Mucosa of rectum (tissue), 2 donors: ENCODE data around the gene AGAP3.

Experiments used
- H3K27ac ChIP-seq, 2 donors: one replicate each; pipeline ENCODE4 v1.7.0; 2013; ENCODE audit warnings: inconsistent platforms in 2 of 2, low read depth in 2 of 2, low read length in 2 of 2
- H3K27me3 ChIP-seq, 2 donors: one replicate each; pipeline ENCODE4 v1.7.0; 2013; ENCODE audit warnings: low read length in 2 of 2; ENCODE audit not compliant: control insufficient read depth in 2 of 2, insufficient read depth in 2 of 2
- H3K36me3 ChIP-seq, 2 donors: one replicate each; pipeline ENCODE4 v1.7.0; 2013; ENCODE audit warnings: low read length in 2 of 2; ENCODE audit not compliant: control insufficient read depth in 2 of 2, insufficient read depth in 2 of 2
- H3K4me1 ChIP-seq, 2 donors: one replicate each; pipeline ENCODE4 v1.7.0; 2013; ENCODE audit warnings: low read length in 2 of 2, mild to moderate bottlenecking in 1 of 2; ENCODE audit not compliant: control insufficient read depth in 2 of 2, insufficient read depth in 2 of 2
- H3K4me3 ChIP-seq, 2 donors: one replicate each; pipeline ENCODE4 v1.7.0; 2013; ENCODE audit warnings: low read length in 2 of 2
- H3K9ac ChIP-seq, 2 donors: one replicate each; pipeline ENCODE4 v1.7.0; 2013; ENCODE audit warnings: low read length in 2 of 2, low read depth in 1 of 2, mild to moderate bottlenecking in 1 of 2
- H3K9me3 ChIP-seq, 2 donors: one replicate each; pipeline ENCODE4 v1.7.0; 2013; ENCODE audit warnings: low read length in 2 of 2; ENCODE audit not compliant: control insufficient read depth in 2 of 2
- donor health status: healthy.
- donor health status: Normal muscosa, but diverticular disease.

AGAP3 gene

DNA sequence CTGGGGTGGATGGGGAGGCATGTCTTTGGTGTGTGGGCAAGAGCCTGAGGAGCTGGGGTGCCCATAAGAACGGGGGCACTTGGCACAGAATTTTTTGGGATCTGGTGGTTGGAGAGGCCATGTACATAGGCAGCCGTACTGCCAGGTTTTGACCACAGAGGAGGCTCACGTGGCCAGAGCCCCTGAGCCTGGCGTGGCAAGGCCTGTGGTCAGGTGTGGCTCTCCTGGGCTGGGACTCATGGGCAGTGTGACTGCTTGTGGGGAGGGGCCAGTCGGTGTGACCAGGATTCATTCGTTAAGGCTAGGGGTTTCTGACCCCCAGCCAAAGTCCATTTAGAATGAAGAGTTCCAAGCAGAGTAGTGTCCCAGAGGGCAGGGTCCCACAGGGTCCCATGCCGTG lies 38.2 kb downstream of the AGAP3 start:
- no peak overlapping the region for H3K9ac ChIP-seq
- no peak overlapping the region for H3K27ac ChIP-seq
- H3K27me3 ChIP-seq, result no peaks in the 10 kb centered on the region
- no peaks in the 10 kb centered on the region for H3K9me3 ChIP-seq
- peaks cover 7 to 24% of the 10 kb centered on the region in 2 donors for H3K36me3 ChIP-seq
- no peak overlapping the region for H3K4me3 ChIP-seq
- peaks cover 5 to 14% of the 10 kb centered on the region in 2 donors for H3K4me1 ChIP-seq

DNA sequence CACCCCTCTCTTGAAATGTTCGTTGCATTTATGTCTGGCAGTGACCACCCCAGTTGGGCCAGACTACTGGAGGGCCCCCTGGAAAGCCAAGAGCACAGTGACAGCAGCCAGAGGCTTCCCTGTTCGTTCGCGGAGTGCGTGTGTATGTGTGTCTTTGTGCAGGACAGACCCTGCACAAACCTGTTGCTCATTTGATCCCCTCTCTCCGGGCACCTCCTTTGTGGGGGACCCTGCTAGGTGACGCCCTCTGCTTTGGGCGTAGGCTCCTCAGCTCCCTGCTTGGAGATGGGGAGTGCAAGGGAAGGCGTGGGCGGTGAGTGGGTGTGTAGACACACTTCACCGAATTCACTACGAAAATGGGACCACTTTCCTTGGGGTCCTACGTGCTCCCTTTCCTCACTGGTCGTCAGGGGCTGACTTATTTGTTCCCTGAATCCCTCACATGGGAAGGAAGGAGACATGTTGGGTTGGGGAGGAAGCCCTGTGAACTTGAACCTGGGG lies 38.7 kb downstream of the AGAP3 start:
- Histone ChIP-seq H3K9ac (peak overlapping the region in 1 of 2 donors; percentile 53), H3K4me1 (peaks cover 5 to 14% of the 10 kb centered on the region in 2 donors), H3K4me3 (peak overlapping the region; percentile 51 to 62), H3K27me3 (no peaks in the 10 kb centered on the region), H3K36me3 (peaks cover 9 to 24% of the 10 kb centered on the region in 2 donors), H3K27ac (peak overlapping the region in 1 of 2 donors; percentile 76), H3K9me3 (no peaks in the 10 kb centered on the region)

DNA sequence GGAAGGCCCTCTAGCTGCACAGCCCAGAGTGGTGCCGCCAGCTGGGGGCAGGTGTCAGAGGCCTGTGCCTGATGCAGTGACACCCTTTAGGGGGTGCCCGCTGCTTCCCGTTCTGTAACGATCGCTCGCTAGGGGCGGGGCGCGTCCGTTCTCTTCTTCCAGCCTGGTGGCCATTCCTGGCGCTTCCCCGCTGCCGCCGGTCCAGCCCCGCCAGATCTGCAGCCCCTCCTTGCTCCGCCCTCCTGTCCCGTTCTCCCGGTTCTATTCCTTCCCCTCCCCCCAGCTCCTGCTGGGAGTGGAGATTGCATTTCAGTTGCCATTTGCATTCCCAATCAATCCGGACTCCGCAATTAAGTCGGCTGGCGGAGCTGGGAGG lies 39.2 kb downstream of the AGAP3 start:
- Histone ChIP-seq H3K27me3 (no peaks in the 10 kb centered on the region), H3K27ac (peak overlapping the region; percentile 63 to 76), H3K4me1 (peaks cover 5 to 14% of the 10 kb centered on the region in 2 donors), H3K4me3 (peak overlapping the region; percentile 51 to 62), H3K36me3 (peaks cover 13 to 26% of the 10 kb centered on the region in 2 donors), H3K9me3 (no peaks in the 10 kb centered on the region), H3K9ac (peak overlapping the region in 1 of 2 donors; percentile 53)

DNA sequence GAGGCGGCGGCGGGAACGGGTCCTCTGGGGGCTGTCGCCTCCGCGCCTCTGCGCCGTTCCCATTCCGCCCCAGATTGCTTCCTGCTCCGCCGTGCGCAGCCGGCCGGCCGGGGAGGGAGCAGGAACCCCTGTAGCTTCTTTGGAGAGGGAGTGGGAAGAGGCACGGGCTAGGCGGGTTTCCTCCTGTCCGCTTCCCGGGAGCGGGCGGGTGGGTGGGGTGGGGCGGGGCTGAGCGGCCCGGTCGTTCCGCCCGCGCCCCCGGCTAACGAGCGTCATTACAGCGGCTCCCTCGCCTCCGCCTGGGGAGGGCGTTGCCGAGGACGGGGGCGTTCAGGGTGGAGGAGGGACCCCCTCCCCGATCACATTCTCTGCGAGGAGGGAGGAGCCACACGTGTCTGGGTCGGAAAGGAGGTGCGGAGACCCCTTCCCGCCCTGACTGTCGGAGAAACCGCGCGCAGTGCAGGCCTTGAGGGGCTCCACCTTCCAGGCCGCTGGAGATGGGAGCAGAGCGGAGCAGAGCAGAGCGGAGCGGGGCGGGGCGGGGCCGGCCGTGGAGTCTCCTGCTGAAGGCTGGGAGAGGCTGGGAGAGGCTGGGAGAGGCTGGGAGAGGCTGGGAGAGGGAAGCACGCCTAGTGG lies 39.7 kb downstream of the AGAP3 start:
- H3K4me1 ChIP-seq, result peaks cover 5 to 14% of the 10 kb centered on the region in 2 donors
- H3K27me3 ChIP-seq, result no peaks in the 10 kb centered on the region
- peaks cover 17 to 26% of the 10 kb centered on the region in 2 donors for H3K36me3 ChIP-seq
- H3K4me3 ChIP-seq, result peak overlapping the region; percentile 51 to 62
- H3K9ac ChIP-seq, result peak overlapping the region in 1 of 2 donors; percentile 53
- peak overlapping the region; percentile 63 to 83 for H3K27ac ChIP-seq
- no peaks in the 10 kb centered on the region for H3K9me3 ChIP-seq

DNA sequence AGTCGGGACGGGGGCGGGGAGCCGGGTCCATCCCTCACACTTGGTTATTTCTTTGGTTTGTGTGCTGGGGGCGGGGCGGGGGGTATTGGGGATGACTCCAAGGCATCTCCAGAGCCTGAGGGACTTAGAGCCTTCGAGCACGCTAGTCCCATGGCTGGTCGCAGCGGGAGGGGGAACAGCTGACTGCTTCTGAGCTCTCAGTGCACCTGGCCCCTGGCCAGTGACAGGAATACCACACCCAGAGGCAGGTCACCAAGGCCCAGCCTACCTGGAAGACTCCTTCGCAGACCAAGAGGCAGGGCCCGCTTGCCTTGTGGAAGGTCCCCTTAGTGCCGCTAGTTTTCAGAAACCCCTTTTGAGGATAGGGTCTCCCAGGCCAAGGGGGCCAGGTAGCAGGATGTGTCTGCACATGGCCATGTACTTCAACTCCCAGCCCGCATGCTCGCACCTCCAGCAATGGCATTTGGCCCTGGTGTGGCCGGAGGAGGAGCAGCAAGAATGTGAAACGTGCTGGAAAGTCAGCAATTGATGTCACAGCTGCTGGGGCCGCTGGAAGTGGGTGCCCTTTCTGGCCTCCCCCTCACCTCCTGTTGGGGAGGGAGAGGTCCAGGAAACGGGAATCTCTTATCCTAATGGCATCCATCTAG lies 40.3 kb downstream of the AGAP3 start:
- Histone ChIP-seq H3K27ac (peak overlapping the region; percentile 63 to 83), H3K9ac (no peak overlapping the region), H3K9me3 (no peaks in the 10 kb centered on the region), H3K27me3 (no peaks in the 10 kb centered on the region), H3K36me3 (peaks cover 20 to 25% of the 10 kb centered on the region in 2 donors), H3K4me3 (no peak overlapping the region), H3K4me1 (peaks cover 5 to 14% of the 10 kb centered on the region in 2 donors)

DNA sequence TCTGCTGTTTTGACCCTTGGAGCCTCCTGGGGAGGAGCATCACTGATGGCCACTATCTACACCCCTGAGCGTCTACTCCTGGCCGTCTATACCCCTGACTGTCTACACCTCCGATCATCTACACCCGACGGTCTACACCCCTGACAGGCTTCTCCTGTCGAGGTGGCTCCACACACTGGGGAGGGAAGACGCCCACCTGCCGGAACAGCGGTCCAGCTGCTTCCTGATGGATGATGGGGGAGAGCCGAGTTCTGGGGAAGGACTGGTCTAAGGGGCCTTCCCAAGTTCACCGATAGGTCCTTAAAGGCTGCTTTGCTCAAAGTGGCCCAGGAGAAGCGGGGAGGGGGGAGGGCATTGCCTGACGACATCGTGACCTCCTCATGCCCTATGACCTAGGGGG lies 41.9 kb downstream of the AGAP3 start:
- Histone ChIP-seq H3K4me1 (peaks cover 5 to 14% of the 10 kb centered on the region in 2 donors), H3K4me3 (no peak overlapping the region), H3K9ac (no peak overlapping the region), H3K27me3 (no peaks in the 10 kb centered on the region), H3K27ac (no peak overlapping the region), H3K9me3 (no peaks in the 10 kb centered on the region), H3K36me3 (peaks cover 23 to 29% of the 10 kb centered on the region in 2 donors)

DNA sequence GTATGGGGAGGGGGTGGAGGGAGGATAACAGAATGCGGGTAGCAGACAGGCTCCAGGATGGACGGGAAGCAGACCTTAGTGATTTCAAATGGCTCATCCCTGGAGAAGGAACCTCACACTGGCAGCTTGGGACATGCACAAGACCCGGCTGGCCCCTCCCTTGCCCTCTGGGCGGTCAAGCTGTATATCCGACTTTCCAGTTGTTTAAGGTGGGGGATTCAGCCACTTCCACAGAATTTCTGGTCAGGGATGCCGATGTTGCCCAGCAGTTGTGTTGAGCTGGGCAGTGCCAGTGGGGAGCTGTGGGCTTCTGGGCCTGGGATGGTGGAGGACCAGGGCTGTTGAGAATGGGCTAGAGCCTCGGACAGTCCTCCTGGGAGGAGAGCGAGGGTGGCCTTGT lies 42.4 kb downstream of the AGAP3 start:
- Histone ChIP-seq H3K4me1 (peaks cover 5 to 14% of the 10 kb centered on the region in 2 donors), H3K36me3 (peaks cover 26 to 32% of the 10 kb centered on the region in 2 donors)

DNA sequence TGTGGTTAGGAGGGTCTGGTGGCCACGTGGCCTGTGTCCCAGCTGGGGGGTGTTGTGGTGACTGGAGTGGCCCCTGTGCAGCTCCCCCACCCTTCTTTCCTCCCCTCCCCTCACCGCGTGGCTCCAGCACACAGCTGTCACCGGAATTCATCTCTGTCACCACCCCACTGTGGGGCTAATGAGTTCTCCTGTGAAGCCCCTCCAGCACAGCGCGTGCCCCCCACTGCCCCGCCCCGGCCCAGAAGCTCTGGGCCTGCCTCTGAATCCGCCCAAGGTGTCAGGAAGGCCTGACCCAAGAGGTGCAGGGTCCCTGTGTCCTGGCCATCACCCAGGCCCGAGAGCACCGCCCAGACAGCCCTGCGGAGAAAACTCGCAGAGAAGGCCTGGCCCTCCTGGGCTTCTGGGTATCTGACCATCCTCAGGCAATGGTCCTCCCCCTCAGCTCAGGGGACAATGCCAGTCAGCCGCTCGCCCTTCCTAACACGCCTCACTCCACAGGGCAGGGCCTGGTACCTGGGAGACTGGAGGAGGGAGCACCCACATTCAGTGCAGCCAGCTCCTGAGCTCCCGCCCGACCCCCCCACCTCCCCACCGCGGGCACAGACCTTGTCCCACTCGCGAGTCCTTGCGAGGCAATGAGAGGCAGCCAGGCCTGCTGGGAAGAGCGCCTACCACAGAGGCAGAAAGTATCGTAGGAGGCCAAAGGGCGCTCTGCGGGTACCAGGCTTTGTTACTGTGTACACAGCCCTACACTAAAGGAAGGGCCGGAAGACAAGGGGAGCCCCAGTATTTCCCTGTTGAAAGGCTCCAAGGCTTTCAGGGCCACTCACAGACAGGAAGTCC lies 43.1 kb downstream of the AGAP3 start:
- peaks cover 5 to 14% of the 10 kb centered on the region in 2 donors for H3K4me1 ChIP-seq
- no peak overlapping the region for H3K4me3 ChIP-seq
- no peak overlapping the region for H3K27ac ChIP-seq

More for the DNA sequence above, 42.4 kb downstream of the AGAP3 start:
- H3K9ac ChIP-seq, result no peak overlapping the region
- H3K27ac ChIP-seq, result no peak overlapping the region
- no peaks in the 10 kb centered on the region for H3K9me3 ChIP-seq
- H3K4me3 ChIP-seq, result no peak overlapping the region
- H3K27me3 ChIP-seq, result no peaks in the 10 kb centered on the region

DNA sequence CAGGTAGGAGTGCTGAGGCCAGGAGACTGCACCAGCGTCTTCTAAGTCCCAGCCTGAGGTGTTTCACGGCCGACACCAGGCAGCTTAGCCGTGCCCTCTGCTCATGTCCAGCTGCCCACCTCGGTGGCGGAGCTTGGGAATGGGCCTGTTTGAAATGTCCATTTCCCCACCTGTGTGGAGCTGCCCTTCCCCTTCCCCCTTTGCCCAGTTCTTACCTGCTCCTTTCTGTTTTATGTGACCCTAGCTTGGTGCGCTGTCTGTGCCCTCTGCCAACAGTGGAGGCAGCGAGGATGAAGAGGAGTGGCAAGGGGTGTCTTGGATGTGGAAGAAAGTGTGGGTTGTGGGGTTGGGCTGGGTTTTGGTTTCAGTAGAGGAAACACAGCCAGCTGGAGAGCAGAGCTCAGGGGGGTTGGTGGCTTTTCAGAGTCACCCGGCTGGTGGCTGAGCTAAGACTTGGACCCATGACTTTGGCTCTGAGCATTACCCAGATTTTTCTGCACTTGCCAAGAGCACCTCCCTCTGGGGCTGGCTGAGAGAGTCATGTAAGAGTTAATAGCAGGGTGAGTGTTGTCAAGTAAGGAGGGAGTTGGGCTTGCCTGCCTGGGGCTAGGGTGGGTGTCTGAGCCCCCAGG lies 43.8 kb downstream of the AGAP3 start:
- no peak overlapping the region for H3K27ac ChIP-seq
- H3K27me3 ChIP-seq, result no peaks in the 10 kb centered on the region
- peaks cover 38 to 39% of the 10 kb centered on the region in 2 donors for H3K36me3 ChIP-seq
- H3K4me1 ChIP-seq, result peaks cover 5 to 12% of the 10 kb centered on the region in 2 donors
- H3K4me3 ChIP-seq, result no peak overlapping the region
- no peak overlapping the region for H3K9ac ChIP-seq
- no peaks in the 10 kb centered on the region for H3K9me3 ChIP-seq

More for the DNA sequence above, 43.1 kb downstream of the AGAP3 start:
- Histone ChIP-seq H3K27me3 (no peaks in the 10 kb centered on the region), H3K9ac (no peak overlapping the region), H3K9me3 (no peaks in the 10 kb centered on the region), H3K36me3 (peaks cover 32 to 35% of the 10 kb centered on the region in 2 donors)
